ENCODE data around the gene STAC.

The STAC gene

GRCh38 chr3:36380221-36381031 lies at the start of gene STAC:
Gene STAC (plus strand): TSS chr3:36380504. CDS start chr3:36380644, 140 bp downstream.
- peak in 1 of 2 donors; percentile 16 for DNase-seq (ENCODE audit: low read depth in 2 of 2)

GRCh38 chr3:36332139-36332538 lies 48.2 kb upstream of the STAC start:
- DNase-seq (ENCODE audit: low read depth in 2 of 2) = no peak

- no peak for DNase-seq (ENCODE audit: low read depth in 2 of 2)
Observed at GRCh38 chr3:36362216-36362615, 18.1 kb upstream of the STAC start.

- DNase-seq (ENCODE audit: low read depth in 2 of 2) = no peak
Observed at GRCh38 chr3:36362973-36363372, 17.3 kb upstream of the STAC start.

- no peak for DNase-seq (ENCODE audit: low read depth in 2 of 2)
Observed at GRCh38 chr3:36364260-36364659, 16.0 kb upstream of the STAC start.

GRCh38 chr3:36365829-36366228 lies 14.5 kb upstream of the STAC start:
- no peak for DNase-seq (ENCODE audit: low read depth in 2 of 2)

GRCh38 chr3:36366308-36366707 lies 14.0 kb upstream of the STAC start:
- DNase-seq (ENCODE audit: low read depth in 2 of 2) = no peak

- DNase-seq (ENCODE audit: low read depth in 2 of 2) = no peak
Observed at GRCh38 chr3:36367912-36368573, 12.3 kb upstream of the STAC start.

GRCh38 chr3:36372534-36372935 lies 7.8 kb upstream of the STAC start:
- no peak for DNase-seq (ENCODE audit: low read depth in 2 of 2)

GRCh38 chr3:36373084-36373483 lies 7.2 kb upstream of the STAC start:
- DNase-seq (ENCODE audit: low read depth in 2 of 2) = no peak

- no peak for DNase-seq (ENCODE audit: low read depth in 2 of 2)
Observed at GRCh38 chr3:36373666-36374065, 6.6 kb upstream of the STAC start.

GRCh38 chr3:36379872-36380220 lies 458 bp upstream of the STAC start:
- DNase-seq (ENCODE audit: low read depth in 2 of 2) = no peak

- DNase-seq (ENCODE audit: low read depth in 2 of 2) = no peak
Observed at GRCh38 chr3:36381311-36381956, 1.1 kb downstream of the STAC start.

GRCh38 chr3:36393563-36393962 lies 13.3 kb downstream of the STAC start:
- DNase-seq (ENCODE audit: low read depth in 2 of 2) = no peak

GRCh38 chr3:36394176-36394575 lies 13.9 kb downstream of the STAC start:
- DNase-seq (ENCODE audit: low read depth in 2 of 2) = no peak

GRCh38 chr3:36397841-36398240 lies 17.5 kb downstream of the STAC start:
- DNase-seq (ENCODE audit: low read depth in 2 of 2) = no peak

GRCh38 chr3:36399933-36400332 lies 19.6 kb downstream of the STAC start:
- no peak for DNase-seq (ENCODE audit: low read depth in 2 of 2)

GRCh38 chr3:36401056-36401455 lies 20.8 kb downstream of the STAC start:
- no peak for DNase-seq (ENCODE audit: low read depth in 2 of 2)

- no peak for DNase-seq (ENCODE audit: low read depth in 2 of 2)
Observed at GRCh38 chr3:36403661-36404060, 23.4 kb downstream of the STAC start.

GRCh38 chr3:36405190-36405589 lies 24.9 kb downstream of the STAC start:
- no peak for DNase-seq (ENCODE audit: low read depth in 2 of 2)

GRCh38 chr3:36408146-36408545 lies 27.8 kb downstream of the STAC start:
- no peak for DNase-seq (ENCODE audit: low read depth in 2 of 2)

- DNase-seq (ENCODE audit: low read depth in 2 of 2) = no peak
Observed at GRCh38 chr3:36409862-36410261, 29.6 kb downstream of the STAC start.

GRCh38 chr3:36411587-36411986 lies 31.3 kb downstream of the STAC start:
- DNase-seq (ENCODE audit: low read depth in 2 of 2) = no peak
